Measurements from ENCODE around the gene UNC80.

- TF ChIP-seq CTCF (IDR thresholded peaks at IDR 0.05; ENCODE audit: low read length) (no peak), EZH2 (optimal IDR thresholded peaks at IDR 0.05; ENCODE audit: low read depth, low read length) (no peak)
Measured at GRCh38 chr2:209933499-209934483, 162.2 kb downstream of the UNC80 start.

Measured in MM.1S (cell line).